Loucy (cell line): ENCODE data around the gene UBN1.

Source experiments
- H2AFZ ChIP-seq: fragments of 200-600 bp; sonication (generic); 2 replicates; pipeline ENCODE4 v1.6.0; 2016; ENCODE audit warnings: antibody characterized with exemption, mild to moderate bottlenecking, low read length, moderate library complexity
- H3F3A ChIP-seq: fragments of 200-600 bp; 2 replicates; pipeline ENCODE4 v1.6.0; 2016; ENCODE audit warnings: antibody characterized with exemption, low read depth, mild to moderate bottlenecking
- H3K27me3 ChIP-seq: fragments of 200-600 bp; sonication (generic); 2 replicates; pipeline ENCODE4 v1.6.1; 2014; ENCODE audit warnings: low read length, mild to moderate bottlenecking; ENCODE audit not compliant: insufficient read depth, poor library complexity, severe bottlenecking
- H3K36me3 ChIP-seq: fragments of 200-600 bp; sonication (generic); 2 replicates; pipeline ENCODE4 v1.6.1; 2016; ENCODE audit warnings: low read length; ENCODE audit not compliant: insufficient read depth
- H3K4me1 ChIP-seq: fragments of 200-600 bp; sonication (generic); 2 replicates; pipeline ENCODE4 v1.5.1; 2014; ENCODE audit warnings: low read length, mild to moderate bottlenecking; ENCODE audit not compliant: insufficient read depth, poor library complexity, severe bottlenecking
- H3K4me2 ChIP-seq: fragments of 200-600 bp; sonication (generic); 2 replicates; pipeline ENCODE4 v1.6.0; 2014; ENCODE audit warnings: antibody characterized with exemption, low read length, low read depth, mild to moderate bottlenecking; ENCODE audit not compliant: poor library complexity, severe bottlenecking
- H3K4me3 ChIP-seq: fragments of 200-600 bp; sonication (generic); 2 replicates; pipeline ENCODE4 v1.5.1; 2014; ENCODE audit warnings: low read length, mild to moderate bottlenecking, mixed read lengths; ENCODE audit not compliant: poor library complexity, severe bottlenecking
- H3K79me2 ChIP-seq: fragments of 200-600 bp; sonication (generic); 2 replicates; pipeline ENCODE4 v1.6.1; 2014; ENCODE audit warnings: low read length; ENCODE audit not compliant: insufficient read depth
- H3K9ac ChIP-seq: fragments of 200-600 bp; sonication (generic); 2 replicates; pipeline ENCODE4 v1.6.0; 2014; ENCODE audit warnings: mild to moderate bottlenecking, low read depth, low read length, moderate library complexity; ENCODE audit not compliant: poor library complexity, severe bottlenecking
- H3K9me2 ChIP-seq: fragments of 200-600 bp; sonication (generic); replicated peaks from 2 replicates; pipeline ENCODE4 v1.6.1; 2016; ENCODE audit warnings: low read depth, low read length, mixed read lengths
- H3K9me3 ChIP-seq: fragments of 200-600 bp; sonication (generic); 2 replicates; pipeline ENCODE4 v1.6.1; 2014; ENCODE audit warnings: mild to moderate bottlenecking, antibody characterized with exemption, low read length, low read depth; ENCODE audit not compliant: insufficient read depth
- H4K20me1 ChIP-seq: fragments of 200-600 bp; sonication (generic); 2 replicates; pipeline ENCODE4 v1.6.0; 2014; ENCODE audit warnings: antibody characterized with exemption, low read length, mild to moderate bottlenecking; ENCODE audit not compliant: insufficient read depth, poor library complexity, severe bottlenecking
- EZH2phosphoT487 ChIP-seq: fragments of 200-600 bp; IDR thresholded peaks from 2 replicates; pipeline ENCODE4 v1.6.1; 2018; ENCODE audit warnings: antibody characterized with exemption, mild to moderate bottlenecking, moderate library complexity, borderline replicate concordance
- TF ChIP-seq, protein P1 (sequence below): fragments of 200-600 bp; sonication (generic); conservative IDR thresholded peaks from 2 replicates; pipeline ENCODE4 v1.5.1; 2014; ENCODE audit warnings: mild to moderate bottlenecking, antibody characterized with exemption, low read length

UBN1 gene

DNA sequence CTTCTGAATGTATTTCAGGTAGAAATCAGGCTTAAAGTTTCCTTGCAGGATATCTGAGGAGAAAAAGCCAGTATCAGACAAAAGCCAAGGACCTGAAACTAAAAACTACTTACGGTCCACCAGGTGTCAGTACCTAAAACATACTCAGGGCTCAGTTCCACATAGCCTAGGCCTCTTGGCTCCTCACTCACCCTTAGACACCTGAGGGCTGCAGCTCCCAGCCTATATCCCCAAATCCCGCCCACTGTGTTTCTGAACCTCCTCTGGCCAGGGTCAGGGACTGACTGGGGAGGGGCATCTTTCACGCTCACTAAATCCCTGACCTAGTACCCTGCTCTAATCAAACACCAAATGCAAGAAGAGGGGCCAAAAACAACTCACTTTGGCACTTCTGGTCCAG is 36.0 kb upstream of the UBN1 start:
- no peak overlapping the region for H3K9ac ChIP-seq
- H3K36me3 ChIP-seq, result peaks cover 31% of the 10 kb centered on the region; the same call in 1 of the 2 replicates
- H3K9me3 ChIP-seq, result no peaks in the 10 kb centered on the region
- no peaks in the 10 kb centered on the region for H3K9me2 ChIP-seq
- H4K20me1 ChIP-seq, result no peaks in the 10 kb centered on the region
- no peaks in the 10 kb centered on the region for H3K27me3 ChIP-seq
- H3K79me2 ChIP-seq, result no peaks in the 10 kb centered on the region
- H3F3A ChIP-seq, result no peaks in the 10 kb centered on the region
- H3K4me1 ChIP-seq, result no peaks in the 10 kb centered on the region
- H3K4me3 ChIP-seq, result no peak overlapping the region
- TF ChIP-seq, protein P1, sequence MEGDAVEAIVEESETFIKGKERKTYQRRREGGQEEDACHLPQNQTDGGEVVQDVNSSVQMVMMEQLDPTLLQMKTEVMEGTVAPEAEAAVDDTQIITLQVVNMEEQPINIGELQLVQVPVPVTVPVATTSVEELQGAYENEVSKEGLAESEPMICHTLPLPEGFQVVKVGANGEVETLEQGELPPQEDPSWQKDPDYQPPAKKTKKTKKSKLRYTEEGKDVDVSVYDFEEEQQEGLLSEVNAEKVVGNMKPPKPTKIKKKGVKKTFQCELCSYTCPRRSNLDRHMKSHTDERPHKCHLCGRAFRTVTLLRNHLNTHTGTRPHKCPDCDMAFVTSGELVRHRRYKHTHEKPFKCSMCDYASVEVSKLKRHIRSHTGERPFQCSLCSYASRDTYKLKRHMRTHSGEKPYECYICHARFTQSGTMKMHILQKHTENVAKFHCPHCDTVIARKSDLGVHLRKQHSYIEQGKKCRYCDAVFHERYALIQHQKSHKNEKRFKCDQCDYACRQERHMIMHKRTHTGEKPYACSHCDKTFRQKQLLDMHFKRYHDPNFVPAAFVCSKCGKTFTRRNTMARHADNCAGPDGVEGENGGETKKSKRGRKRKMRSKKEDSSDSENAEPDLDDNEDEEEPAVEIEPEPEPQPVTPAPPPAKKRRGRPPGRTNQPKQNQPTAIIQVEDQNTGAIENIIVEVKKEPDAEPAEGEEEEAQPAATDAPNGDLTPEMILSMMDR, result no peak
- no peak for TF ChIP-seq EZH2phosphoT487
- no peak overlapping the region for H3K4me2 ChIP-seq
- H2AFZ ChIP-seq, result no peak overlapping the region

DNA sequence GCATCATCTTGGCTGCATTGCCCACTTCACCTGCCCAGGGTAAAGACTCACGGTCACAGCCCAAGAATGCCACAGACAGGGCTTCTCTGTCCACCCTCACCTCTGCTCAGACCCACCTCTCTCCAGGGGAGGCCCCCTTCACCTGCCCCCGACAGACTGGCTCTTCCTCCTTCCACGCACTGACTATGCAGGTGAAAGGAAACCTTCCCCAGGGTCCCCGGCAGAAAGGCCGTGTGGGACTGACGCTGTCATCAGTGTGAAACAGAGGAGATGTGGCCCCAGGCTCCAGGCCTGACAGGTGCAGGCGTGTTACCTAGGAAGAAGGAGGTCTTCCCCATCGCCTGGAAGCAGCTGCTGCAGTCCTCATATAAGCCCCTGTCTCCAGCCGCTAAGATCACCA is 35.5 kb upstream of the UBN1 start:
- H3K27me3 ChIP-seq, result no peaks in the 10 kb centered on the region
- TF ChIP-seq, protein P1, result no peak
- no peak overlapping the region for H2AFZ ChIP-seq
- H3K9me2 ChIP-seq, result no peaks in the 10 kb centered on the region
- no peaks in the 10 kb centered on the region for H3F3A ChIP-seq
- no peaks in the 10 kb centered on the region for H3K4me1 ChIP-seq
- no peak overlapping the region for H3K4me3 ChIP-seq
- no peaks in the 10 kb centered on the region for H4K20me1 ChIP-seq
- H3K4me2 ChIP-seq, result no peak overlapping the region
- no peaks in the 10 kb centered on the region for H3K9me3 ChIP-seq
- H3K36me3 ChIP-seq, result peaks cover 33% of the 10 kb centered on the region; the same call in 1 of the 2 replicates
- H3K9ac ChIP-seq, result no peak overlapping the region
- no peaks in the 10 kb centered on the region for H3K79me2 ChIP-seq

DNA sequence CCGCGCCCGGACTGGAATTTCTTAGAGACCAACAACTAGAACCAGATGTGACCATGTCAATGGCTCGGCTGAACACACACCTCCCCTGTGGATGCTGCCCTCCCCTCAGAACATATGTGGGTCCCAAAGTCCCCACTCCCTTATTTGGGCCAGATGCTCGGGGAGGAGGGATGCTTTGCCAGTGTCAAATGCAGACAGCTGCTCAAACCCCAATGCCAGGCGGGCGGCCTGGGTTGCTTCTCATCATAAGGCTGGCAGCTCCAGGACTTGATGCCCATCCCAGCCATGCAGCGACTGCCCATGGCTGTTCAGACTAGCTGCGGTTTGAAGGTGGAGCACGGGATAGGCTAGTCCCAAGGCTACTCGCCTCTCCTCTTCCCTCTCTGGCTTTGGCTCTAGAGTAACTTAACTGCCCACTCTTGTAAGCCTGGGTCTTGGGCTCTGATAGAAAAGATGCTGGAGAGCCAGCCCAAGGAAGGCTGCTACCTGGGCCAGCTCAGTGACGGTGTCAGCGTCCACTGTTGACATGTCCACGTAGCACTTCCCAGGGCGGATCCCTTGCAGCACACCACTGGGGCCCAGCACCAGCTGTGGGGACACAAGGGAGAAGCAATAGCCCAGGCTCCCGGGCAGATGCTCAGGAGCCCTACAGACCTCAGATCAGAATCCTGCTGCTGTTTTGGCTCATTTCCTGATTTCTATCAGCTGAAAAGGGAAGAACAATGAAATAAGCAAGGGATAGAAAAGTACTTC is 33.9 kb upstream of the UBN1 start:
- H4K20me1 ChIP-seq, result no peaks in the 10 kb centered on the region
- TF ChIP-seq, protein P1, result no peak
- TF ChIP-seq EZH2phosphoT487, result no peak
- H3K79me2 ChIP-seq, result no peaks in the 10 kb centered on the region
- H3K9me2 ChIP-seq, result no peaks in the 10 kb centered on the region
- no peaks in the 10 kb centered on the region for H3K9me3 ChIP-seq
- no peaks in the 10 kb centered on the region for H3K27me3 ChIP-seq
- H2AFZ ChIP-seq, result no peak overlapping the region
- H3K9ac ChIP-seq, result no peak overlapping the region
- no peak overlapping the region for H3K4me3 ChIP-seq
- H3K4me2 ChIP-seq, result no peak overlapping the region
- H3F3A ChIP-seq, result no peaks in the 10 kb centered on the region
- peaks cover 30% of the 10 kb centered on the region; the same call in 1 of the 2 replicates for H3K36me3 ChIP-seq
- no peaks in the 10 kb centered on the region for H3K4me1 ChIP-seq
